ENCODE results near the gene LRRC61. TPM values are rescaled to one million over a fixed set of nuclear protein-coding genes. Genes with fewer than 3 reads are reported as not detected.

LRRC61 gene
- total RNA-seq, 4 donors from 2014 or later, result 7.1 to 25.1 (median 14.0) TPM

DNA sequence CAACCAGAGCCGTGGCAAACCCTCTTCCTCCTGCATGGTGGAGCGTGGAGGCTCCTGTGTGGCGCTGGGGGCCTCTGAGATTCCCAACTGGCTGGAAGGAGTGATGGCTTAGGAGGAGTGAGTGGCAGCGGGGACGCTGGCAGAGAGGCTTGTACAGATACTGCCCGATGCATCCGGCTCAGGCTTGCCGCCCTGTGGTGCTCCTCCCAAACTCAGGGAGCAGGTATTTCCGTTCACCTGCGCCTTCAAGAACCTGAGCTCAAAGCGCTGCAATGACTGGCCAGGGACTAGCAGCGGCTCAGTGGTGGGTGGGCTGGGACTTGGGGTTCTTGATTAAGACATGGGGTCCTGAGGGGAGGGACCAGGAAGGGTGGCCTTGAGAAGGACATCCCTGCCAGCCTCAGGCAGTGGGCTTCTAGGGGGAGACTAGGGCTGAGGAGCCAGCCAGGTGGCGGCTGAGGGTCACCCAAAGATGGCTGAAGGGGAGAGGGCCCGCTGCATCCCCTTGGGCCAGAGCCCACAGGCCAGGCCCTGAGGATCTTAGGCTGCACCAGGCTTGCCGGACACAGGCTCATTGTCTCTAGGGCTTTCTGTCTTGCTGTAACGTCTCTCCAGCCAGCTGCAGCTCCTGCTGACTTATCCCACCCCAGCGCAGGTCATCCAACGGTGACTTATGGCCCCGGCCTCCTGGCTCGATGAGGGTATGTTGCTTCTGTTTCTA, 59.1 kb downstream of the LRRC61 start:
- 68 to 81% methylated on average over 8 of the region's 20 CpGs for WGBS, 2 donors (ENCODE audit: low coverage in 1 of 2)
- peaks cover 0 to 76% (median 9%) of the 10 kb centered on the region in 3 donors for H3K4me1 ChIP-seq

DNA sequence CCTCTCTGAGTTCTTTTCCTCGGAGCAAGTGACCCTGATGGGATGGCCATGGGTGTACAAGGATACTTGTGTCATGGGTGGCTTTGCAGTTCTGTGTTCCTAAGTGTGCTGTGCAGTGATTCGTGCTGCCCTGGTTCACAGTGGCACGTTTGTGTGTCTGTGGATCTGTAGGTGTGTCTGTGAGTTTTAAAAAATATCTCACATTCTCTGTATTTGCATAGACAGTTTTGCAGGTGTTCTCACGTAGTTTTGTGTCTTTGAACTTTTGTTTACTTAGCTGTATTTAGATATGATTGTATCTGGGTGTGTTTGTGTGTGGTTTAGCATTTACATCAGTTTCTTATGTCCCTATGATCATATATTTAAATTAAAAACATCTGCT, 59.7 kb downstream of the LRRC61 start:
- 57 to 67% methylated on average over 4 of the region's 4 CpGs for WGBS, 2 donors (ENCODE audit: low coverage in 1 of 2)
- Histone ChIP-seq H3K27ac (peak overlapping the region in 2 of 4 donors; percentile 20 to 51), H3K4me3 (no peak overlapping the region), H3K9me3 (no peaks in the 10 kb centered on the region), H3K4me1 (peaks cover 0 to 73% (median 9%) of the 10 kb centered on the region in 3 donors), H3K27me3 (no peaks in the 10 kb centered on the region), H3K36me3 (no peaks in the 10 kb centered on the region)
- no peak for ATAC-seq
- no peak for TF ChIP-seq EP300 (IDR thresholded peaks at IDR 0.05)
- TF ChIP-seq, protein P1, sequence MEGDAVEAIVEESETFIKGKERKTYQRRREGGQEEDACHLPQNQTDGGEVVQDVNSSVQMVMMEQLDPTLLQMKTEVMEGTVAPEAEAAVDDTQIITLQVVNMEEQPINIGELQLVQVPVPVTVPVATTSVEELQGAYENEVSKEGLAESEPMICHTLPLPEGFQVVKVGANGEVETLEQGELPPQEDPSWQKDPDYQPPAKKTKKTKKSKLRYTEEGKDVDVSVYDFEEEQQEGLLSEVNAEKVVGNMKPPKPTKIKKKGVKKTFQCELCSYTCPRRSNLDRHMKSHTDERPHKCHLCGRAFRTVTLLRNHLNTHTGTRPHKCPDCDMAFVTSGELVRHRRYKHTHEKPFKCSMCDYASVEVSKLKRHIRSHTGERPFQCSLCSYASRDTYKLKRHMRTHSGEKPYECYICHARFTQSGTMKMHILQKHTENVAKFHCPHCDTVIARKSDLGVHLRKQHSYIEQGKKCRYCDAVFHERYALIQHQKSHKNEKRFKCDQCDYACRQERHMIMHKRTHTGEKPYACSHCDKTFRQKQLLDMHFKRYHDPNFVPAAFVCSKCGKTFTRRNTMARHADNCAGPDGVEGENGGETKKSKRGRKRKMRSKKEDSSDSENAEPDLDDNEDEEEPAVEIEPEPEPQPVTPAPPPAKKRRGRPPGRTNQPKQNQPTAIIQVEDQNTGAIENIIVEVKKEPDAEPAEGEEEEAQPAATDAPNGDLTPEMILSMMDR (IDR thresholded peaks at IDR 0.05), result no peak
- no peak for TF ChIP-seq POLR2AphosphoS5 (IDR thresholded peaks at IDR 0.05)
- TF ChIP-seq POLR2A (IDR thresholded peaks at IDR 0.05), result no peak

More for the DNA sequence above, 59.1 kb downstream of the LRRC61 start:
- Histone ChIP-seq H3K36me3 (no peaks in the 10 kb centered on the region), H3K9me3 (no peaks in the 10 kb centered on the region), H3K4me3 (no peak overlapping the region), H3K27ac (peak overlapping the region in 2 of 4 donors; percentile 19 to 20), H3K27me3 (no peaks in the 10 kb centered on the region)
- no peak for TF ChIP-seq POLR2AphosphoS5 (IDR thresholded peaks at IDR 0.05)
- no peak for TF ChIP-seq POLR2A (IDR thresholded peaks at IDR 0.05)
- TF ChIP-seq, protein P1 (IDR thresholded peaks at IDR 0.05), result no peak
- TF ChIP-seq EP300 (IDR thresholded peaks at IDR 0.05), result no peak
- ATAC-seq, result no peak

DNA sequence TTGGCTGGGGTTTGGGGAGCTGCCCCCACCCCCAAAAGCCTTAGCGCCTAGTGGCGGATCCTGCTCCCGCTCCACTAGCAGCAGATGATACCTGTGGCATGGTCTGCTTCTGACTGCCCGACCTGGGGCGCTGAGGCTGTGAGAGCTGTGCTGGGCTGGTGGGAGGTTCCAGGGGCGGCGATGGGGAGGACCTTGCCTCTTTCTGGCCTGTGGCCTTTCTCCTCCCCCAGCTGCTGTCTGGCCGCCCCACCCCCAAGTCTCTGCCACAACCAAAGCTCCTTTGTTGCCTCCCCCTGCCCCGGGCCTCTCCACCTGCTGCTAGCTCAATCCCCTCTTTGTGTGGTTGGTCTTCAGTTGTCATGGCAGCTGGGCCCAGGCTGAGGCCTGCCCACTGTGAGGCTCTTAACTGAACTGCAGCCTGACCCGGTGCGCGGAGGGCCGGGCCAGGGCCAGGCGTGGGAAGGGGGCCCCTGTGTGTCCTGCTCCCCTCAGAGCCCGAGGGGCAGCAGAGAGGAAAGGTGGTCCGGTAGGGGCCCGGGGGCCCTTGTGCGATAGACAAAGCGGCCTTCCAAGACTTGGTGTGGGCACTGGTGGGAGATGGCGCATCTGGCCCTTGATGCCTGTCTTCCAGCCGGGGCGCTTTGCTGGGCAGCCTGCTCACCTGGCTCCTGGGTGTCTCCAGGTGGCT, 60.7 kb downstream of the LRRC61 start:
- ATAC-seq, result no peak
- no peak for TF ChIP-seq EP300 (IDR thresholded peaks at IDR 0.05)
- no peak for TF ChIP-seq POLR2A (IDR thresholded peaks at IDR 0.05)
- TF ChIP-seq, protein P1 (IDR thresholded peaks at IDR 0.05), result no peak
- no peak for TF ChIP-seq POLR2AphosphoS5 (IDR thresholded peaks at IDR 0.05)
- peak overlapping the region in 3 of 4 donors; percentile 51 to 64 (median 57) for H3K27ac ChIP-seq
- H3K27me3 ChIP-seq, result no peaks in the 10 kb centered on the region
- peaks cover 0 to 74% (median 5%) of the 10 kb centered on the region in 3 donors for H3K4me1 ChIP-seq
- WGBS, 2 donors (ENCODE audit: low coverage in 1 of 2), result 20% methylated on average over 1 of the region's 22 CpGs; no CpG with 5 or more reads in 1 of the 2 donors
- H3K9me3 ChIP-seq, result no peaks in the 10 kb centered on the region
- no peak overlapping the region for H3K4me3 ChIP-seq
- peaks cover 0 to under 1% of the 10 kb centered on the region in 2 donors for H3K36me3 ChIP-seq

DNA sequence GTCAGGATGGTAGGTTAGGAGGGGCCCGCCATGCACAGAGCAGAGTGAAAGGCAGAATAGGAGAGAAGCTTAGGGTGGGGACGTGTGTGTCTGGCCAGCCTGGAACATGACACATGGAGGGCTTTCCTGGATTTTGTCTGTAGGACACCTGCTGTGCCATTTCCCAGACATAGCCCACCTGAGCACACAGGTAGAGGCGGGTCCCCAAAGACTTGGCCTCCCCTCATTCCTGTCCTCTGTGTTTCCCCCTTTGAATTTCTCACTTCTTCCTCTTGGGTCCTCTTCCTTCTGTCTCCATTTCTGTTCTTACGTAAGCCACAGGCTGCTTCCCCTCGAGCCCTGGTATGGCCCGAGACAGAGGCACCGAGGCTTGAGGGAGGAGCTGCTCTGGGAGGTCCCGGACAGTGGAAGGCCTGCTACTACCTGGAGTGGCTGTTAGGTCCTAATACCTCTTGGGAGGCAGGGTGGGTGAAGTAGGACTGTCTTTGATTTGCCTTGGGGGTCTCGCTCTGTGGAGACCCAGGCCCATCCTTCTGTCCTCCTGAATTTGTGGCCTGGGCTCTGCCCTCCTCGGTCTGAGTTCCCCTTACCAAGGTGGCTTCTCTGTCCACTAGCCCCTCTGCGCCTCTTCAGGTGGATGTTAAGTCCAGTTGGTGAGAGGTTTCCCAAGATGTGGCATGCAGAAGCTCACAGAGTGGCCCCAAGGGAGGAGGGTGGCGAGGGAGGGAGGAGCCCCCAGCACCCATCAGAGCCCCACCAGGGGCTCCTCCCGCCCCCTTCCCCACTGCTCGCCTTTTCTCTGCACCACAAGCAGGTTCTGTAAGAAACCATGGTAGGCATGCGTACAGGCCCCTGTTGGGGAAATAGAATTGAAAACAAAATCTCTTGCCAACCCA, 61.5 kb downstream of the LRRC61 start:
- H3K4me1 ChIP-seq, result peaks cover 0 to 81% (median 5%) of the 10 kb centered on the region in 3 donors
- TF ChIP-seq, protein P1 (IDR thresholded peaks at IDR 0.05), result no peak
- TF ChIP-seq POLR2AphosphoS5 (IDR thresholded peaks at IDR 0.05), result no peak
- no peak for TF ChIP-seq EP300 (IDR thresholded peaks at IDR 0.05)
- TF ChIP-seq POLR2A (IDR thresholded peaks at IDR 0.05), result no peak
- no peaks in the 10 kb centered on the region for H3K9me3 ChIP-seq
- ATAC-seq, result no peak
- peaks cover 0 to 7% of the 10 kb centered on the region in 2 donors for H3K36me3 ChIP-seq
- peak overlapping the region in 3 of 4 donors; percentile 51 to 64 (median 57) for H3K27ac ChIP-seq
- H3K4me3 ChIP-seq, result no peak overlapping the region
- H3K27me3 ChIP-seq, result no peaks in the 10 kb centered on the region
- 70 to 93% methylated on average over 3 to 5 of the region's 15 CpGs for WGBS, 2 donors (ENCODE audit: low coverage in 1 of 2)

Measured in gastroesophageal sphincter (tissue), 4 donors.